Measurements from ENCODE around the gene YAP1. TPM values are rescaled to one million over a fixed set of nuclear protein-coding genes. Genes with fewer than 3 reads are reported as not detected.

YAP1 gene
- polyA plus RNA-seq, 1 donor: 74.3 TPM

- peak; percentile 52 to 76 for DNase-seq
- Histone ChIP-seq H3K4me1 (ENCODE audit: control insufficient read depth, insufficient read depth, low read length) (peaks cover 16% of the 10 kb centered on the region), H3K27me3 (ENCODE audit: control insufficient read depth, insufficient read depth, low read length) (no peaks in the 10 kb centered on the region), H3K9me3 (ENCODE audit: control insufficient read depth, low read depth, low read length) (no peaks in the 10 kb centered on the region), H3K27ac (ENCODE audit: low read length) (peak overlapping the region; percentile 19), H3K36me3 (ENCODE audit: control insufficient read depth, insufficient read depth, low read length) (peaks cover 3% of the 10 kb centered on the region), H3K4me3 (ENCODE audit: low read length) (no peak overlapping the region)
Observed at GRCh38 chr11:102238391-102238821, 128.2 kb downstream of the YAP1 start.

- Histone ChIP-seq H3K9me3 (ENCODE audit: control insufficient read depth, low read depth, low read length) (no peaks in the 10 kb centered on the region), H3K4me3 (ENCODE audit: low read length) (no peak overlapping the region), H3K27ac (ENCODE audit: low read length) (no peak overlapping the region), H3K4me1 (ENCODE audit: control insufficient read depth, insufficient read depth, low read length) (peaks cover 16% of the 10 kb centered on the region), H3K27me3 (ENCODE audit: control insufficient read depth, insufficient read depth, low read length) (no peaks in the 10 kb centered on the region), H3K36me3 (ENCODE audit: control insufficient read depth, insufficient read depth, low read length) (no peaks in the 10 kb centered on the region)
- DNase-seq: no peak
- WGBS (ENCODE audit: insufficient coverage, low lambda C conversion rate): no CpG with 5 or more reads among the region's 2 CpGs
Observed at GRCh38 chr11:102239448-102239847, 129.2 kb downstream of the YAP1 start.

GRCh38 chr11:102239911-102240310, 129.7 kb downstream of the YAP1 start:
- no CpG with 5 or more reads among the region's 6 CpGs for WGBS (ENCODE audit: insufficient coverage, low lambda C conversion rate)
- peaks cover 16% of the 10 kb centered on the region for H3K4me1 ChIP-seq (ENCODE audit: control insufficient read depth, insufficient read depth, low read length)
- H3K9me3 ChIP-seq (ENCODE audit: control insufficient read depth, low read depth, low read length): no peaks in the 10 kb centered on the region
- H3K36me3 ChIP-seq (ENCODE audit: control insufficient read depth, insufficient read depth, low read length): no peaks in the 10 kb centered on the region
- H3K4me3 ChIP-seq (ENCODE audit: low read length): no peak overlapping the region
- DNase-seq: no peak
- H3K27me3 ChIP-seq (ENCODE audit: control insufficient read depth, insufficient read depth, low read length): no peaks in the 10 kb centered on the region
- H3K27ac ChIP-seq (ENCODE audit: low read length): no peak overlapping the region

GRCh38 chr11:102240502-102240901, 130.3 kb downstream of the YAP1 start:
- Histone ChIP-seq H3K4me3 (ENCODE audit: low read length) (no peak overlapping the region), H3K9me3 (ENCODE audit: control insufficient read depth, low read depth, low read length) (no peaks in the 10 kb centered on the region), H3K36me3 (ENCODE audit: control insufficient read depth, insufficient read depth, low read length) (no peaks in the 10 kb centered on the region), H3K27me3 (ENCODE audit: control insufficient read depth, insufficient read depth, low read length) (no peaks in the 10 kb centered on the region), H3K27ac (ENCODE audit: low read length) (no peak overlapping the region), H3K4me1 (ENCODE audit: control insufficient read depth, insufficient read depth, low read length) (peaks cover 16% of the 10 kb centered on the region)
- no peak for DNase-seq
- WGBS (ENCODE audit: insufficient coverage, low lambda C conversion rate): 50% methylated on average over 1 of the region's 2 CpGs

GRCh38 chr11:102241026-102241425, 130.8 kb downstream of the YAP1 start:
- Histone ChIP-seq H3K27ac (ENCODE audit: low read length) (no peak overlapping the region), H3K4me1 (ENCODE audit: control insufficient read depth, insufficient read depth, low read length) (peaks cover 16% of the 10 kb centered on the region), H3K36me3 (ENCODE audit: control insufficient read depth, insufficient read depth, low read length) (no peaks in the 10 kb centered on the region), H3K9me3 (ENCODE audit: control insufficient read depth, low read depth, low read length) (no peaks in the 10 kb centered on the region), H3K4me3 (ENCODE audit: low read length) (no peak overlapping the region), H3K27me3 (ENCODE audit: control insufficient read depth, insufficient read depth, low read length) (no peaks in the 10 kb centered on the region)
- DNase-seq: no peak
- WGBS (ENCODE audit: insufficient coverage, low lambda C conversion rate): no CpG with 5 or more reads among the region's 1 CpG

GRCh38 chr11:102243399-102243884, 133.2 kb downstream of the YAP1 start:
- H3K4me1 ChIP-seq (ENCODE audit: control insufficient read depth, insufficient read depth, low read length): peaks cover 7% of the 10 kb centered on the region
- no peak overlapping the region for H3K27ac ChIP-seq (ENCODE audit: low read length)
- H3K4me3 ChIP-seq (ENCODE audit: low read length): no peak overlapping the region
- no peak for DNase-seq
- no CpG with 5 or more reads among the region's 2 CpGs for WGBS (ENCODE audit: insufficient coverage, low lambda C conversion rate)
- no peaks in the 10 kb centered on the region for H3K27me3 ChIP-seq (ENCODE audit: control insufficient read depth, insufficient read depth, low read length)
- no peaks in the 10 kb centered on the region for H3K36me3 ChIP-seq (ENCODE audit: control insufficient read depth, insufficient read depth, low read length)
- peaks cover 2% of the 10 kb centered on the region for H3K9me3 ChIP-seq (ENCODE audit: control insufficient read depth, low read depth, low read length)

- WGBS (ENCODE audit: insufficient coverage, low lambda C conversion rate): no CpG with 5 or more reads among the region's 5 CpGs
- H3K9me3 ChIP-seq (ENCODE audit: control insufficient read depth, low read depth, low read length): peaks cover 2% of the 10 kb centered on the region
Observed at GRCh38 chr11:102244681-102245409, 134.6 kb downstream of the YAP1 start.

GRCh38 chr11:102251423-102251822, 141.2 kb downstream of the YAP1 start:
- no CpG with 5 or more reads among the region's 2 CpGs for WGBS (ENCODE audit: insufficient coverage, low lambda C conversion rate)
- H3K27ac ChIP-seq (ENCODE audit: low read length): no peak overlapping the region
- H3K9me3 ChIP-seq (ENCODE audit: control insufficient read depth, low read depth, low read length): peaks cover 2% of the 10 kb centered on the region
- no peaks in the 10 kb centered on the region for H3K36me3 ChIP-seq (ENCODE audit: control insufficient read depth, insufficient read depth, low read length)
- no peak for DNase-seq
- H3K27me3 ChIP-seq (ENCODE audit: control insufficient read depth, insufficient read depth, low read length): no peaks in the 10 kb centered on the region
- no peak overlapping the region for H3K4me3 ChIP-seq (ENCODE audit: low read length)
- peaks cover 15% of the 10 kb centered on the region for H3K4me1 ChIP-seq (ENCODE audit: control insufficient read depth, insufficient read depth, low read length)

More at GRCh38 chr11:102244681-102245409, 134.6 kb downstream of the YAP1 start:
- Histone ChIP-seq H3K27ac (ENCODE audit: low read length) (no peak overlapping the region), H3K36me3 (ENCODE audit: control insufficient read depth, insufficient read depth, low read length) (no peaks in the 10 kb centered on the region), H3K27me3 (ENCODE audit: control insufficient read depth, insufficient read depth, low read length) (no peaks in the 10 kb centered on the region), H3K4me3 (ENCODE audit: low read length) (no peak overlapping the region), H3K4me1 (ENCODE audit: control insufficient read depth, insufficient read depth, low read length) (no peaks in the 10 kb centered on the region)
- DNase-seq: no peak

GRCh38 chr11:102252339-102252891, 142.2 kb downstream of the YAP1 start:
- H3K36me3 ChIP-seq (ENCODE audit: control insufficient read depth, insufficient read depth, low read length): no peaks in the 10 kb centered on the region
- peaks cover 2% of the 10 kb centered on the region for H3K9me3 ChIP-seq (ENCODE audit: control insufficient read depth, low read depth, low read length)
- peaks cover 15% of the 10 kb centered on the region for H3K4me1 ChIP-seq (ENCODE audit: control insufficient read depth, insufficient read depth, low read length)
- H3K27ac ChIP-seq (ENCODE audit: low read length): peak overlapping the region; percentile 55
- DNase-seq: no peak
- H3K27me3 ChIP-seq (ENCODE audit: control insufficient read depth, insufficient read depth, low read length): no peaks in the 10 kb centered on the region
- WGBS (ENCODE audit: insufficient coverage, low lambda C conversion rate): 77% methylated on average over 4 of the region's 6 CpGs
- H3K4me3 ChIP-seq (ENCODE audit: low read length): no peak overlapping the region

GRCh38 chr11:102253020-102253715, 142.9 kb downstream of the YAP1 start:
- Histone ChIP-seq H3K9me3 (ENCODE audit: control insufficient read depth, low read depth, low read length) (no peaks in the 10 kb centered on the region), H3K36me3 (ENCODE audit: control insufficient read depth, insufficient read depth, low read length) (no peaks in the 10 kb centered on the region), H3K27ac (ENCODE audit: low read length) (peak overlapping the region; percentile 55), H3K4me3 (ENCODE audit: low read length) (no peak overlapping the region), H3K4me1 (ENCODE audit: control insufficient read depth, insufficient read depth, low read length) (peaks cover 15% of the 10 kb centered on the region), H3K27me3 (ENCODE audit: control insufficient read depth, insufficient read depth, low read length) (no peaks in the 10 kb centered on the region)
- WGBS (ENCODE audit: insufficient coverage, low lambda C conversion rate): no CpG with 5 or more reads among the region's 3 CpGs
- DNase-seq: peak; percentile 44 to 79

All from large intestine (tissue), 3 donors.